Anterior cingulate cortex (tissue), 58 donors: Measurements from ENCODE around the gene TLE3.
"Not testable (repeated sequence)": the region's sequence is repeated elsewhere in the genome, so short reads cannot be mapped to it uniquely, and the experiment has no call there.

Experiments used
- DNase-seq, 58 donors: peaks; one replicate each; lab custom pipeline; 2025; lab: John Stamatoyannopoulos, UW

TLE3 gene

GRCh38 chr15:70127288-70127746 lies 29.6 kb upstream of the TLE3 start:
- peak in 44 of 58 donors; percentile 3 to 83 (median 41) for DNase-seq

DNA sequence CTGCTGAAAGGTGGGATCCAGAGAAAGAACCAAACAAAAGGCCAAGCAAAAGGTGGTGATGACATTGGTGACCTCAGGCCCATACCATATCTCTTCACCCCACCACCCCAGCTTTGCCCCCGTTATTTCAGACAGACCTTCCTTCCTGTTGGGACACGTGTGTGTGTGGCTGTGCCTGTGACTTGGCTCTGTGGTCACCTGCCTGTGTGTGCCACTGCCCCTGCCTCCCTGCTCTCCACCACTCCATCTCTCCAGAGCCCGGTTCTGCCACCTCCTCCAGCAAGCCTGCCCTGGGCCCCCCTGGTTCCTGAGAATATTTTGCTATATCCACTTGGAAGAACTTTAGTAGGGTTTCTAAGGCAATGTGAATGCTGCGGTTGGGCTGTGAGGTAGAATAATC lies 28.6 kb upstream of the TLE3 start:
- DNase-seq: no peak

DNA sequence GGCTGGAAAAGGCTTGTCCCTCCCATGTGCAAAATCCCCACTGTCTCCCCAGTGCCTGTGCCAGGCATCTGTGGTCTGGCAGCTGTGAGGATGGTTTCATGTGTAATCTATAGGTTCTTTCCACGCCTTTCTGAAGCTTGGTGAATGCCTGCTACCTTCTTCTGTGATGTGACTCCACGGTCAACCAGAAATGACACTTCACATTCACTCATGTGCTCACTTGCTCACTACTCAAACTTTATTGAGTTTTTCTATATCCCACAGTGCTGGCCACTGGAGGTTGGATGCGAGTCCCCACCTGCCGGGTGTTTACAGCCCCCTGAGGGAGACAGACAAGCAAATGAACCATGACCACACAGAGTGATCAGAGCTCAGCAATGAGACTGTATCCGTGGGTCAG lies 27.9 kb upstream of the TLE3 start:
- no peak for DNase-seq

DNA sequence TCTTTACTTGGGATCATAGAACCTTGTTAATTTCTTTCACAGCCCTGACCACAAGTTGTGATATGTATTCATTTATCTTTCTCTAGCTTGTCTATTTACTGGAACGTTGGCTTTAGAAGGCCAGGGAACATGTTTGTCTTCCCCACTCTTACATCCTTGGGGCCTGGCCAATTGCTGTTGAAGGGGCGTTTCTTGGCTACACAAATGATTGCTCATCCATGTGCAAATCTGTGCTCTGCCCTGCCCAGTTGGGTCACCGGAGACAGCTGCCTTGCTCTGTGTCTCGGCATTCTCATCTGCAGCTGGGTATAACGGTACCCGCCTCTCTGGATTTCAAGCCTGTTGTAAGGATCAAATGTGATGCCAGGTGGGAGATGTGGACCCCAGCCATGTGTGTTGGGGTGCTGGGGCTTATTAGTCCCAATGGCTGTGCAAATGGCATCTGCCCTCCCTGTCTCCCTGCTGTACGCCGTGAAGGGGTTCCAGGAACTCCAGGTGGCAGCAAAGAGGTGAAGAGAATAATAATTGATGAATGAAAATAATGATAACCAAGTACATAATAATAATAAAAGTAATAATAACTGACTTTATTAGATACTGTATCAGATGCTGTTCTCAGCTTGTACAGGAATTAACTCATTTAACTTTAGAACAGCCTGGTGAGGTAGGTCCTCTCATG lies 24.0 kb upstream of the TLE3 start:
- DNase-seq: no peak

- DNase-seq: no peak
These were observed 23.4 kb upstream of the TLE3 start for GRCh38 chr15:70120958-70121623.

DNA sequence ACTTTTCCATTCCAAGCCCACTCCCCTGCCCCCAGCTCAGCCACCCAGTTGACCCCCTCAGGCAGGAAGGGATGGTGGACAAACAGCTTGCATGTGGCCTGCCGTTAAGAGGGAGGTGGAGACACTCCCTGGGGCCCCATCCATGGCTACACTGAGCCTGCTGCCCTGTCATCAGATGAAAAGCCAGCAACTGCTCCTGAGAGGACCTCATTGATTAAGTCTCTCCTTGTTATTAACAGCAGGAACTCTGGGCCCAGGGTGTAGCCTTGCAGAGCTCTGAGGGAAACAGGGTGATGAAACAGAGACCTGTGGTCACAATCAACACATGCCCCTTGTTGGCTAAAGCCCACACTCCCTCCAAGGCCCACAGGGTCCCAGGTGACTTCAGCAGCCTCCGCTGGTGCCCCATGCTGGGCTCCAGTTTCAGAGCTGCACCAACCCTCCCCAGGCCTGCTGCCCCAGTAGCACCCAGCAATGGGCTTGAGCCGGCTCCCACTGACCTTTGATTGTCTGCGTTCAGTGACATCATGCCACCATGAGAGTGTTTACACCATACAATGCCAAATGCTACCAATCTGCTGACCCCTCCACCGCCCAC lies 22.3 kb upstream of the TLE3 start:
- DNase-seq: no peak

- DNase-seq: no peak
These were observed 20.9 kb upstream of the TLE3 start for GRCh38 chr15:70118599-70118998.

DNA sequence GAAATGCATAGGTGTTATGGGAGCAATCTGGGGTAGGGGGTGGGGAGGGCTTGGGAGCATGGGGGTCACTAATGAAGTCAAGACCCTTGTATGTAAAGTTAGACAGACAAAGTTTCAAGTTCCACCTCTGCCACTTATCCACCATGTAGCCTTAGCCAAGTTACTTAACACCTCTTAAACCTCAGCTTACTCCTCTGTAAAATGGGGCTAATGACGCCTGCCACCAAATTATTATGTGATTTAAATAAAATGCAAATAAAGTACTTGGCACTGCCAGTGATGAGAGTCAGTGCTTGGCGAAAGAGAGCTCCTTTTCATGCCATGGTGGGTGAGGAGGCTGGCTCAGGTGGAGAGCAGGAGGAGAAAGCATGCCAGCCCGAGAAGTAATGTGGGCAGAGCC lies 18.6 kb upstream of the TLE3 start:
- DNase-seq: no peak

DNA sequence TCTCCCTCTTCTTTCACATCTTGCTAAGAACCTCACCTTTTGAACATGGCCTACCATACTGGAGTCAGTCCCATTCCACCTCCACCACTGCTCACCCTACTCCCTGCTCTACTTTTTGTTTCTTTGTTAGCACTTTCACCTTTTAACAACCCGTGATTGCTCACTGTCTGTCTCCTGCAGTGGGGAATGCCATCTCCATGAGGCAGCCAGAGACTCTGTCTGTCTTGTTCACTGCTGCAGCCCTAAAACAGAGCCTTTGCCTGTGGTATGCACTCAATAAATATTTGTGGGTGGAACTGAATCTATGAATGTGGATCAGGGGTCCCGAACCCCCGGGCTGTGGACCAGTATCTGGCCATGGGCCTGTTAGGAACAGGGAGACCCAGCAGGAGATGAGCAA lies 16.5 kb upstream of the TLE3 start:
- DNase-seq: no peak

GRCh38 chr15:70113304-70113700 lies 15.6 kb upstream of the TLE3 start:
- peak in 1 of 58 donors; percentile 33 for DNase-seq

DNA sequence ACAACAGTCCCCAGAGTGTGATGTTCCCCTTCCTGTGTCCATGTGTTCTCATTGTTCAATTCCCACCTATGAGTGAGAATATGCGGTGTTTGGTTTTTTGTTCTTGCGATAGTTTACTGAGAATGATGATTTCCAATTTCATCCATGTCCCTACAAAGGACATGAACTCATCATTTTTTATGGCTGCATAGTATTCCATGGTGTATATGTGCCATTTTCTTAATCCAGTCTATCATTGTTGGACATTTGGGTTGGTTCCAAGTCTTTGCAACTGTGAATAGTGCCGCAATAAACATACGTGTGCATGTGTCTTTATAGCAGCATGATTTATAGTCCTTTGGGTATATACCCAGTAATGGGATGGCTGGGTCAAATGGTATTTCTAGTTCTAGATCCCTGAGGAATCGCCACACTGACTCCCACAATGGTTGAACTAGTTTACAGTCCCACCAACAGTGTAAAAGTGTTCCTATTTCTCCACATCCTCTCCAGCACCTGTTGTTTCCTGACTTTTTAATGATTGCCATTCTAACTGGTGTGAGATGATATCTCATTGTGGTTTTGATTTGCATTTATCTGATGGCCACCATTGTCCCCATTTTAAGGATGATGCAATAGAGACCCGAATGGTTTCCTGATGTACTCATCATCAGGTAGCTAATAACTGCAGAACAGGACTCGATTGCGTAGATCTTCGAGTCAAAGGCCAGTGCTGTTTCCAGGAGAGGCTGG lies 15.0 kb upstream of the TLE3 start:
- not testable (repeated sequence) for DNase-seq

- no peak for DNase-seq
These were observed 14.3 kb upstream of the TLE3 start for GRCh38 chr15:70112074-70112395.

DNA sequence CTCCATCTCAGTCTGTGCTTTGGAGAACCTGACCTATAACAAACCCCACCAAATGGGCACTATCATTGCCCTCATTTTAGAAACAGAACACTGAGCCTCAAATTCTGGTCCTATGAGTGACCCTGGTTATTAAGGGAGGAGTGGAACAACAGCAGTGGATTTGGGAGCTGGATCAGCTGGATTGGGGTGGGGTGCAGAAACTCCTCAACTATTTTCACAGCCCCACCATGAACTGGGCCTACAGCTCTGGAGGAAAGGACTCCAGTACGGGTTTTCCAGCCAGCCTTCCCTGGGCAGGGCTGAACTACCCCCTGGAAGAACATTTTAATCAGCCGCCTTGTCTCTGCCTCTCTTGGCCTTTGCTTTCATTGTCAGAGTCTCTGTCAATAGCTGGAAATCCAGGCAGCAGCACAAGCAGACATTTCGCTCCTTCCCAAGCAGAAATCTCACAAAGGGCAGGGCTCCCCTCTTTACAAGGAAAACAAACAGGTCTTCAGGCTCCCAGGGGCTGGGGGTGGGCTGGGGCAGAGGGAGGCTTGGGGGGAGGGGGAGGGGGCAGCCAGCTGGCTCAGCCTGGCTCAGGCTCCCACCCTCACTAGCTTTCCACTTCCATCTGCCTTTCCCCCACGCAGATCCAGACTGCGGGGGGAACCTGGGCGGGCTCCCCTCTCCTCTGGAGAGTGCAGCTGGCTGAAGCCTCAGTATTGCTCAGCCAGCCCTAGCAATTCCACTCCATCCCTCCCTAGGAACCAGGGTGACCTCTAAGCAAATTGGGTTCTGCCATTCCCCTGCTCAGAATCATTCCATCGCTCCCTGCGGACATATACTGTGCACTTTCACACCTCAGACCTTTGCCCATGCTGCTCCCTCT lies 13.7 kb upstream of the TLE3 start:
- DNase-seq: peak in 51 of 58 donors; percentile 19 to 84 (median 68)

- DNase-seq: no peak
These were observed 12.3 kb upstream of the TLE3 start for GRCh38 chr15:70109978-70110377.

GRCh38 chr15:70109531-70109930 lies 11.8 kb upstream of the TLE3 start:
- no peak for DNase-seq

DNA sequence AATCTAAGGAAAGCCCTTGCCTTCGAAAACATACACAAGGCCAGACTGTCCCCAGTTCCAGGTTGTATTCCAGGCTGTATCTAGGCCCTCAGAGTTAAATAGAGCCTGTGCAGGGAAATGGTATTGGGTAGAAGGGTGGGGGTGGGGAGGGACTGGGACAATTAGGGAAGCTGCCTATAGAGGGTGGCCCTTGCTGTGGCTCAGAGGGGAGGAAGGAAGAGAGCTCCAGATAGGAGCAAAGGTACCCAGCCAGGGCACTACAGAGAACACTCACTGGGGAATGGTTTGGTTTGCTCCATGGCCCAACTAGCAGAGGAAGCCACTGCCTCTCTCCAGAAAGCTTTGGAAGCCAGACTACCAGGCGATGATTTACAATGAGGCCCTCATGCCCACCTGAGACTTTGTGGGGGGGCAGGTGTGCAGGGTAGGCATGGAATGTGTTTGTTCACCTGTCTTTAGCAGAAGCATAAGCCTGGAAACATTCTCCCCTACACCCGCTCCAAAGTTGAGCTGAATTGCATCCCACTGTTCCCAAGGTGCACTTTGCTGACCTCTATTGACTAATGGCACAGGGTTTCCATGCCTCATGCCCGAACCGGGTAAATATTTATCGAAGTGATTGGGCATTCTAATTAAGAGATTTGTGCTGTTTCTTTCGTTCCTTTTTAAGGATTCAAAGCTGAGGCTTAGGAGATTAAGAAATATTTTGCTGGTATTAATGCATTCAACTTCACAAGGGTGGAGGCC lies 6.3 kb upstream of the TLE3 start:
- DNase-seq: no peak

- no peak for DNase-seq
These were observed 5.1 kb upstream of the TLE3 start for GRCh38 chr15:70102827-70103226.

- peak in 6 of 58 donors; percentile 10 to 21 (median 15) for DNase-seq
These were observed 3.9 kb upstream of the TLE3 start for GRCh38 chr15:70101459-70102113.
